Activated CD8-positive, alpha-beta T cell treated with anti-CD3 and anti-CD28 coated beads for 36 hours (primary cell): ENCODE results near the gene TBC1D9. TPM values are rescaled to one million over a fixed set of nuclear protein-coding genes. Genes with fewer than 3 reads are reported as not detected.

ENCODE experiments used
- ATAC-seq: fragments of 200-7000 bp; cut with Tn5 transposase; one replicate; pipeline ENCODE4 v1.10.0; 2021; ENCODE audit warnings: mild to moderate bottlenecking, moderate library complexity
- CTCF ChIA-PET: fragments of 350-600 bp; sonication (Branson Sonifier 250); formaldehyde crosslinking; loops from one replicate; lab custom pipeline; 2021; ENCODE audit warnings: antibody characterized with exemption; lab: Charles Lee
- POLR2A ChIA-PET: fragments of 350-600 bp; sonication (Branson Sonifier 250); formaldehyde crosslinking; loops from one replicate; lab custom pipeline; 2021; ENCODE audit warnings: antibody characterized with exemption; lab: Charles Lee
- DNase-seq: peaks from one replicate; pipeline ENCODE4 v3.0.0-alpha.2; 2020
- H3K27ac Mint-ChIP-seq: one replicate; pipeline ENCODE4 v1.8.0; 2021; ENCODE audit warnings: mild to moderate bottlenecking, mixed read lengths
- H3K27me3 Mint-ChIP-seq: one replicate; pipeline ENCODE4 v1.8.0; 2021; ENCODE audit warnings: mixed read lengths
- H3K36me3 Mint-ChIP-seq: one replicate; pipeline ENCODE4 v1.8.0; 2021; ENCODE audit warnings: low read depth, mixed read lengths
- H3K4me1 Mint-ChIP-seq: one replicate; pipeline ENCODE4 v1.8.0; 2021; ENCODE audit warnings: low read depth, mixed read lengths
- H3K4me3 Mint-ChIP-seq: one replicate; pipeline ENCODE4 v1.8.0; 2021; ENCODE audit warnings: mild to moderate bottlenecking, moderate library complexity, mixed read lengths
- H3K9me3 Mint-ChIP-seq: one replicate; pipeline ENCODE4 v1.8.0; 2021; ENCODE audit warnings: mixed read lengths
- CTCF ChIP-seq: fragments of 200-600 bp; IDR thresholded peaks from one replicate; pipeline ENCODE4 v1.8.0; 2022; ENCODE audit warnings: antibody characterized with exemption, mild to moderate bottlenecking
- intact Hi-C: fragments of 100-400 bp; cut with micrococcal nuclease; formaldehyde crosslinking; loops from one replicate; pipeline ENCODE4 v1.10.0; 2022
- total RNA-seq, 2 experiments: library from RNA; stranded (reverse); gene quantifications; one replicate each; pipeline ENCODE4 v1.2.3, GENCODE V29; 2021

The TBC1D9 gene
- total RNA-seq, 2 experiments from 2014 or later = not detected

- Mint-ChIP-seq H3K27ac (no peak overlapping the region), H3K4me3 (no peak overlapping the region), H3K27me3 (no peaks in the 10 kb centered on the region), H3K9me3 (no peaks in the 10 kb centered on the region), H3K4me1 (peaks cover 12% of the 10 kb centered on the region), H3K36me3 (no peaks in the 10 kb centered on the region)
- CTCF ChIA-PET = no interaction called here
- DNase-seq = no peak
- ATAC-seq = no peak
- no peak for TF ChIP-seq CTCF
- intact Hi-C loops = no loop called here
- POLR2A ChIA-PET = no interaction called here
Measured at GRCh38 chr4:140718241-140718952, 37.8 kb downstream of the TBC1D9 start.

GRCh38 chr4:140717313-140717712, 38.9 kb downstream of the TBC1D9 start:
- Mint-ChIP-seq H3K4me3 (no peak overlapping the region), H3K9me3 (no peaks in the 10 kb centered on the region), H3K4me1 (peaks cover 12% of the 10 kb centered on the region), H3K27ac (no peak overlapping the region), H3K36me3 (no peaks in the 10 kb centered on the region), H3K27me3 (no peaks in the 10 kb centered on the region)
- intact Hi-C loops = no loop called here
- no peak for DNase-seq
- ChIA-PET CTCF (no interaction called here), POLR2A (no interaction called here)
- no peak for TF ChIP-seq CTCF
- no peak for ATAC-seq

- no peaks in the 10 kb centered on the region for H3K9me3 Mint-ChIP-seq
- no peak for DNase-seq
- POLR2A ChIA-PET = no interaction called here
- intact Hi-C loops = no loop called here
- H3K27ac Mint-ChIP-seq = no peak overlapping the region
- H3K36me3 Mint-ChIP-seq = no peaks in the 10 kb centered on the region
- H3K4me3 Mint-ChIP-seq = no peak overlapping the region
- H3K4me1 Mint-ChIP-seq = peaks cover 4% of the 10 kb centered on the region
- CTCF ChIA-PET = interaction anchor here (1.0 kb wide), 1 partner anchor 15 kb away, joined by 4 read pairs; no protein-coding TSS in a partner anchor
- no peak for TF ChIP-seq CTCF
- no peak for ATAC-seq
- H3K27me3 Mint-ChIP-seq = no peaks in the 10 kb centered on the region
Measured at GRCh38 chr4:140715119-140715518, 41.1 kb downstream of the TBC1D9 start.

GRCh38 chr4:140711910-140712309, 44.3 kb downstream of the TBC1D9 start:
- no peak for DNase-seq
- CTCF ChIA-PET = no interaction called here
- no peak overlapping the region for H3K4me3 Mint-ChIP-seq
- no peak for TF ChIP-seq CTCF
- no peaks in the 10 kb centered on the region for H3K36me3 Mint-ChIP-seq
- no peaks in the 10 kb centered on the region for H3K9me3 Mint-ChIP-seq
- H3K27me3 Mint-ChIP-seq = no peaks in the 10 kb centered on the region
- no peaks in the 10 kb centered on the region for H3K4me1 Mint-ChIP-seq
- no peak for ATAC-seq
- intact Hi-C loops = no loop called here
- no peak overlapping the region for H3K27ac Mint-ChIP-seq
- POLR2A ChIA-PET = no interaction called here

- ChIA-PET POLR2A (no interaction called here), CTCF (no interaction called here)
- H3K4me3 Mint-ChIP-seq = no peak overlapping the region
- DNase-seq = no peak
- peak; percentile 34 for ATAC-seq
- no peak overlapping the region for H3K27ac Mint-ChIP-seq
- intact Hi-C loops = no loop called here
- no peaks in the 10 kb centered on the region for H3K27me3 Mint-ChIP-seq
- H3K4me1 Mint-ChIP-seq = no peaks in the 10 kb centered on the region
- TF ChIP-seq CTCF = no peak
- H3K9me3 Mint-ChIP-seq = no peaks in the 10 kb centered on the region
- H3K36me3 Mint-ChIP-seq = no peaks in the 10 kb centered on the region
Measured at GRCh38 chr4:140710908-140711622, 45.1 kb downstream of the TBC1D9 start.
